HG03521 (cell line): ENCODE results near the gene AKT3.

ENCODE experiments used
- ATAC-seq: cut with Tn5 transposase; IDR thresholded peaks from one replicate; pipeline ENCODE4 v1.9.1; 2021; ENCODE audit warnings: mild to moderate bottlenecking, moderate library complexity; ENCODE audit not compliant: unreplicated experiment

The AKT3 gene

DNA sequence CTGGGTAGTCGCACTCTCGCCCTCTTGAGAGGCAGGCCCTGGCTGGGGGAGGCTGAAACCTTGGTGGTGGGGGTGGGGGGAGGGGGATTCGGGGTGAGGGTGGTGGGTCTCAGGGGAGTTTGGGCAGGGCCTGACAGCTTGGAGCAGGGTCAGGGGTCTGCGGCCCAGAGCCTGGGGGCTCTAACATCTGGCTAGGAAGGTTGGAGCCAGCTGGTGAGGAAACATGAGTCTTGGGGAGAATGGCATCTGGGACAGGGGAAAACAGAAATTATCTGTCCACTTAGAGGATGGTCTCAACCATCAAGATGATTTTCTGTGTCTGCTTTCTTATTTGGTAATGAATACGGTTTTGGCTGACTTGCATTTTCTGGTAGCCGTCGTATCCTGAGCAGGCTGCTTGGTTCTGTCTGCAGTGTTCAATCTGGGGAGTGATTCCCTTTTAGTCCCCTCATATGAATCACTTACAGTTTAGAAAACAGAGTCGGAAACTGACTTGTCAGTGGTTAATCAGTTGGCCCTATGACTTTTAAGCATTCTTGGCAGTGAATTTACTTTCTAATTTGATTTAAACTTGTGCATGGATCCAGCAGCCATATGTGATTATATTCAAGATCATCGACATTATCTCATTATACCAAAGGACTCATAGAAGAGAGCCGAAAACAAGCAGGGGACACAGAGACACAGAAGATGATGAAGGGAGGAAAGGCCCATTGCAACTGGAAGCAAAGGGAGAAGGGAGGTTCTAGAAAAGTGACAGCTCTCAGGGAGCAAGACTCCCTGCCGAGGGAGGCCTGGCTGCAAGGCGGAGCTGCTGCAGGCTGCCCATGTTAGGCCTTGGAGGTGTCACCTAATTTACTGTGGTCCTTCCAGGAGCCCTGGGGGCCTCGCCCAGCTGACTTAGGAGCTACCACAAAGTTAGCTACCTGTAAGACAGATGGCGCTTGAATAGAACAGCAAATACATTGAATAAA lies 356.6 kb downstream of the AKT3 start:
- no peak for ATAC-seq

- no peak for ATAC-seq
These were observed 359.0 kb downstream of the AKT3 start for GRCh38 chr1:243490748-243491686.

GRCh38 chr1:243489681-243490546 lies 360.1 kb downstream of the AKT3 start:
- no peak for ATAC-seq

GRCh38 chr1:243489158-243489527 lies 360.9 kb downstream of the AKT3 start:
- no peak for ATAC-seq

DNA sequence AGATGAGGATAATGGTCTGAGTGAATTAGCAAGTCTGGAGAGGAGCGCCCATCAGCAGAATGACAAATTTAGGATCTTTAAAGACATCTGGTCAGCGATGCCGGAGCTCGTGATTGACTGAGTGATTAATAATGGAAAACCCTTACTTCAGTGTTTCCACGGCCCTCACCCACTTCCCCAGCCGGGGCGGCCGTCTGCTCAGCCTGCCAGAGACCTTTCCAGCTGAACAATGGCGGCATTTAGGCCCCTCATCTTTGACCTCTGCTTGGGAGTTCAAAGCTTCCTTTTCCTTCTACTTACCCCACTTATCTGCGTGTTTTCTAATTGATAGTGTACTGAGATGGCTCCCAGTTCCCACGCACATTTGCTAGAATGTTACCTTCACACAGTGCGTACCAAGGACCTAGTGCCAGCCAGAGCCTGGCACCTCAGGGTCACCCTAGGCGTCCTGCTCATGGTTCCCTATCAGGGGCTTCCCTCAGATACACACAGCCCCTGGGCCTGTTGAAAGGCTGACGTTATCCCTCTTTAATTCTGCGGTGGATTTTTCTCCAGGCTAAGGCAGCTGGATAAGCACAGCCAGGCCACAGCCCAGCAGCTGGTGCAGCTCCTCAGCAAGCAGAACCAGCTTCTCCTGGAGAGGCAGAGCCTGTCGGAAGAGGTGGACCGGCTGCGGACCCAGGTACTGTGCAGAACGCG lies 361.4 kb downstream of the AKT3 start:
- no peak for ATAC-seq

DNA sequence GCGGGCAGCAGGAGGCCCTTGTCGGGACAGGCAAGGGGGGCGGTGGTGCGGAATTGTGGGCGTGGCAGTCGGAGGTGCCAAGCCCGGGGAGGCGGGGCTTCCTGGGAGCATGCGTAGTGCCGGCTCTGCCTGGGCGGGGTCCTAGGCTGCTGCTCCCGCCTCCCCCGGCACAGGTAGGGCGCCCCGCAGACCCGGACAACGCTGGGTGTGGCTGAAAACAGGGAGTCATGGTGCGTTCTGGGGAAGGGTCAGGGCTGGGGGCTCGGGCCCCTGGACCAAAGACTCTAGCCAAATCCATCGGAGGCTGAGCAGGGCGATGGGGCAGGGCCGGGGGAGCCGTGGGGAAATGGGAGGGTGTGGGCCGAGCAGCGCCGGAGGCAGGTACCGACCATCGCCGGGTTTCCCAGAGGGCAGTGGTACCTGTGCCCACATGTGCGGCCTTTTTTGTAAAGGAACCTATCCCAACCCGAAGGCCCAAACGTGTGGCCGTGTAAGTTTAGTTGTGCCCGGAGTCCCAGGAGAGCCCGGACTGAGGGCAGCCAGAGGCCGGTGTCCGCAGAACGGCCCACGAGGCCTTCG lies 362.3 kb downstream of the AKT3 start:
- ATAC-seq = no peak

- no peak for ATAC-seq
These were observed 362.9 kb downstream of the AKT3 start for GRCh38 chr1:243487036-243487648.

- ATAC-seq = no peak
These were observed 366.1 kb downstream of the AKT3 start for GRCh38 chr1:243483952-243484351.

- ATAC-seq = no peak
These were observed 366.8 kb downstream of the AKT3 start for GRCh38 chr1:243483071-243483771.

GRCh38 chr1:243482141-243483022 lies 367.7 kb downstream of the AKT3 start:
- no peak for ATAC-seq

DNA sequence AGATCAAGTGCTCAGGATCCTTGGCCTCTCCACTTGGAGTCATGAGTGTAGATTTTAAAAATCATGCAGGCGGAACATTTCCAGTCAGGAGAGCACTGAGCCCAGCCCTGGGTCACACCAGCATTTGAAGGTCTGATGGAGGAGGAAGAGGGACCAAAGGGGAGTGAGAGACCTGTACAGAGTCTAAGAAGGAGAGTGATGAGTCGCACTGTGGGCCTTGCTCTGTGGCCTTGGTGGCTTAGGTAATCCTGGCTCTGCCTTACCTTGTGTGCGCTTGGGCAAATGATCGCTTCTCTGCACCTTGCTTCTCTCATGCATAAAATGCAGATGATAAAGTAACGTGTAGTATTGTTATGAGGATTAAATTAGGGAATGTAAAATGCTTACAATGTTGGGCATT lies 368.9 kb downstream of the AKT3 start:
- ATAC-seq = no peak

- no peak for ATAC-seq
These were observed 372.2 kb downstream of the AKT3 start for GRCh38 chr1:243477731-243478290.

DNA sequence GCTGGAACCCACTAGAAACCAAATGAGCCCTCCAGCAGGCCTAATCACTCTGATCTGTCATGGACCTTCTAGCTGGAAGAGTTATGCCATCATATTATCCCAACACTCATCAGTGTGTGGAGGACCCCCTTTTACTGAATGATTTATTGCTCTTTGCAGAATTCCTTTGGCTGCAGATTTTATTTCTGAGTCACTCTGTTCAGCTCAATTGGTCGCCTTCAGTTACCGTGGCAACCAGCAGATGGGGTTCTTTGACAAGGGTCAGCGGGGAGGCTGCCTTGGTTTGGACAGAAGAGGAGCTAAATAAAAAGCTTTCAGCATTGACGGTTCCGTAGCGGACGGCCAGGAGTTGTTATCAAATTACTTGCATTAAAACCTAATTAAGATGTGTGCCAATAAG lies 374.1 kb downstream of the AKT3 start:
- ATAC-seq = no peak

GRCh38 chr1:243474906-243475305 lies 375.1 kb downstream of the AKT3 start:
- ATAC-seq = no peak

DNA sequence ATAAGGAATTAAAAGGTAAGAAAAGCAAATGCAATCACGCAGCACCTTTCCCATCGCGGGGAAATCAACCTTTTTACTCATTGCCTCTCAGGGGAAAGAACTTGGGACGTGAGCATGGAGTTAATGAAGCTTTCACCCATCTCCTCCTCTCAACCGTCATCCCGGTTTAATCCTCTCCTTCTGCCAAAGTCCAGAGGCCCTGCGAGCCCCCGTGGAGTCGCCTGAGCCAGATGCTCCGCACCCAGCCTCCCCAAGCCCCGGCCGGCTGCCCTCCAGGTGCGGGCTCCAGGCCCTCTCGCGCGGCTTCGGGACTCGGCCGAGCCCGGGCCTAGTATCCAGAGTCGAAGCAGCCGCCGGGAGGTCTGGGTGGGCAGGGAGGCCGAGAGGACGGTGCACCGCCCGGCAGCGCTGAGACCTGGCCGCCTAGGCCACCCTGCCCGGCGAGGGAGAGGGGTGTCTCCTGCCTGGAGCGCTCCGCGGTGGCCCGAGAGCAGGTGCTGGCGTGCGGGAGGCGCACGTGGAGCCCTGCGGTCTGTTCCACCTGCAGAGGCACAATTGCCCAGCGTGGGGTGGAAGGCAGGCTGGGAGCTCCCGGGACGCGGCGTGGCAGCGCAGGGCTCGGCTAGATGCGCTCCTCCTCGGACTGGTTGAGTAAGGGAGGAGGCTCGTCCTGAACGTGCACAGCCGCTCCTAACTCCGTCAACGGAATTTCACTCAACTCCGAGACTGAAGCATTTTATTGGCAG lies 375.7 kb downstream of the AKT3 start:
- no peak for ATAC-seq

DNA sequence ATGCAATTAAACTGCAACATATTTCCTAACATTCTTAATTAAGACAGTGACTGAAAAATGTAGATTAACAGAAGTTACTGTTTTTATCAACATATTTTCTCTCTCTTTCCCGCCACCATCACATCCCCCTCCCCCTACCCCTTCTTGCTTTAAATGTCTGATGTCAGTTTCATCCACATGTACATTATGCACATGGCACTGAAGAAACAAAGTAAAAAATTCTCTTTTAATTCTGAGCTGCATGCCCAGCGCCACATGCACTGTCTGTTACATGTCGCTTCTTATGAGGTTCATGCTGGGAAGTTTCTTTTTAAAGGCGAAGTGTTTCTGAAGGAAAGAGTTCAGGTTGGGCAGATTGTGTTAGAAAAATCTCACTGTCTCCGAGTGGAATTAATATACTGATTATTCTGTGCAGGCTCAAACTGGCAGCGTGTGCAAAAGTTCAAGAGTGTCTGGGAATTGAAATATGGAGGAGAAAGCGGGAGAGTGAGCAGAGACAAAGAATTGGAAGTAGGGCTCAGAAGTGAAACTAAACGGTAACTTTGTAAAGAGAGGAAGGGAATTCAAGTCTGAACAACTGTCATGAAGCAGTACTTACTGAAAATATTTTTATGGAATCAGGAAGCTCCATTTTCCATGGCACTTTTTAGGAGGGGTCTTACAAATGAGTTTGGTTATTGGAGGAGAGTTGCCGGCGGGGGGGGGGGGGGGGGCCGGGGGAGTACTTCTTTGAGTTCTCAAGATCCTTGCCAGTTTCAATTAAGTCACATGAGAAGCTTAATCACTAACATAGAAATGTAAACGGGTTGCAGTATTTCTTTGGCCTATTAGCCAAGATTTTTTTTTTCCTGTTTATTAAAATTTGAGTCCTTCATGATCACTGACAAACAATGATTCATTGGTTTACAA lies 376.6 kb downstream of the AKT3 start:
- ATAC-seq = no peak
